ENCODE measurements around the gene ANKS1B.

- TF ChIP-seq KAT7 (CRISPR knock-in tag; IDR thresholded peaks at IDR 0.05; ENCODE audit: borderline replicate concordance) (no peak), ZNF416 (CRISPR knock-in tag; IDR thresholded peaks at IDR 0.05) (no peak), ESRRA (CRISPR knock-in tag; IDR thresholded peaks at IDR 0.05; ENCODE audit: borderline replicate concordance) (no peak), HMGXB4 (CRISPR knock-in tag; IDR thresholded peaks at IDR 0.05) (no peak), TCF7 (CRISPR knock-in tag; IDR thresholded peaks at IDR 0.05; ENCODE audit: low read depth) (no peak), CTCF (IDR thresholded peaks at IDR 0.05) (no peak), JUN (CRISPR knock-in tag; IDR thresholded peaks at IDR 0.05) (no peak), SP1 (CRISPR knock-in tag; conservative IDR thresholded peaks at IDR 0.05) (no peak), NR2C2 (CRISPR knock-in tag; IDR thresholded peaks at IDR 0.05) (no peak), PRDM15 (CRISPR knock-in tag; IDR thresholded peaks at IDR 0.05) (no peak), GRHL2 (CRISPR knock-in tag; IDR thresholded peaks at IDR 0.05; ENCODE audit: insufficient replicate concordance, severe bottlenecking) (no peak)
Observed at GRCh38 chr12:99121546-99121945, 863.2 kb downstream of the ANKS1B start.
